KOPT-K1 (cell line): ENCODE data around the gene AFDN.

Experiments
- H3K27ac ChIP-seq: fragments of 200-600 bp; sonication (generic); 2 replicates; pipeline ENCODE4 v1.5.1; 2016; ENCODE audit warnings: antibody characterized with exemption, mild to moderate bottlenecking, low read depth, low read length; ENCODE audit not compliant: poor library complexity, severe bottlenecking
- H3K36me3 ChIP-seq: fragments of 200-600 bp; sonication (generic); 2 replicates; pipeline ENCODE4 v1.5.1; 2017; ENCODE audit warnings: antibody characterized with exemption, mild to moderate bottlenecking, low read length, moderate library complexity; ENCODE audit not compliant: insufficient read depth
- H3K9me3 ChIP-seq: fragments of 200-600 bp; sonication (generic); 2 replicates; pipeline ENCODE4 v1.5.1; 2017; ENCODE audit warnings: antibody characterized with exemption, low read length, mild to moderate bottlenecking; ENCODE audit not compliant: insufficient read depth, poor library complexity, severe bottlenecking

Gene AFDN

DNA sequence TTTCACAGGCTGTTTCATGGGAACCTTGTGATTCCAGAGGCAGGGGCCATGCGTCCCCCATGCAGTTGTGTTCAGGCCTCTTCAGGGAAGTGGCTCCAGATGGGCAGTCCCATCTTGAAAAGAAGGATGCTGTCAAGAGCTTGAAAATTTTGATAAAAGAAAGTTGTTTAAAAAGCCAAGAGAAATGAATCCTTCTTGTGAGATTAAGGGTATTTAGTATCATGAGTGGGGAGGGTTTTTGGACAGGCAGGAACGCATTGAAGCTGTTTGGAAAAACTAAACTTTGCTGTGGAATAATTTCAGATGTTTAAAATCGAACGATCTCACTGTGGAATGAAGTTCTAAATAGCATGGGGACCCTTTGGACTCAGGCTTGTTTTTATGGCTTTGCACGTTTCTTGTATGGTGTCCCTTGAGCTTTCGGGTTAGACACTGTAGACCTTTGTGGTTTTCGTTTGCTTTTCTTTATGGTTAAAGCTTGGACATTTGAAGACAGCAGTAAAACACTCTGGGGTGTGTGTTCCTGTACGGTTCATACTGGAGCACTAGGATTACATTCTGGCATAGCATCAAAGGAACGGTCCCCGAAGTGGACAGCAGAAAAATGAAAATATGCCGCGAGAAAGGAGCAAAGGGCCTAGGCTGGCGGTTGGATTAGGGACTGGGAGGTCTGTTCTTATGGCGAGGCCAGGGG is 188.9 kb downstream of the AFDN start:
- peaks cover 37% of the 10 kb centered on the region for H3K9me3 ChIP-seq
- no peaks in the 10 kb centered on the region for H3K36me3 ChIP-seq
- no peak overlapping the region for H3K27ac ChIP-seq

DNA sequence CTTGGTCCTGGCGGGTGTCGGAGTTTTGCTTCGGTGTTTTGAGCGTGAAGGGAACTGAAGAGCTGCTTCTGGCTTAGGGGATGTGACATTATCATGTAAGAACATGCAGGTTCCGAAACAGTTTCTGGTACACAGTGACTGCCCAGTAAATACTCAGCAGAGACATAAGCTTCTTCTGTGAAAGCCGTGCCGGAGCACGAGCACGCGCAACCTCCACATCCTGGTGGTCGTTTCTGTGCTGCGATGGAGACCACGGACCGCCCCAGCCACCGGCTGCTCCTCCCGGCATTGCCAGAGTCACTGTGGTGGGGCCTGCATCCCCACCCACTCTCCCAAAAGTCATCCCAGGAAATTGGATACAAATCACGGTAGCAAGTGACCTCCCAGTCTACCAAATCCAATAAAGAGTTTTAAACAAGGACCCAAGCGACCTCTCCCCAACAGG is 189.5 kb downstream of the AFDN start:
- no peaks in the 10 kb centered on the region for H3K36me3 ChIP-seq
- H3K9me3 ChIP-seq = peaks cover 31% of the 10 kb centered on the region

DNA sequence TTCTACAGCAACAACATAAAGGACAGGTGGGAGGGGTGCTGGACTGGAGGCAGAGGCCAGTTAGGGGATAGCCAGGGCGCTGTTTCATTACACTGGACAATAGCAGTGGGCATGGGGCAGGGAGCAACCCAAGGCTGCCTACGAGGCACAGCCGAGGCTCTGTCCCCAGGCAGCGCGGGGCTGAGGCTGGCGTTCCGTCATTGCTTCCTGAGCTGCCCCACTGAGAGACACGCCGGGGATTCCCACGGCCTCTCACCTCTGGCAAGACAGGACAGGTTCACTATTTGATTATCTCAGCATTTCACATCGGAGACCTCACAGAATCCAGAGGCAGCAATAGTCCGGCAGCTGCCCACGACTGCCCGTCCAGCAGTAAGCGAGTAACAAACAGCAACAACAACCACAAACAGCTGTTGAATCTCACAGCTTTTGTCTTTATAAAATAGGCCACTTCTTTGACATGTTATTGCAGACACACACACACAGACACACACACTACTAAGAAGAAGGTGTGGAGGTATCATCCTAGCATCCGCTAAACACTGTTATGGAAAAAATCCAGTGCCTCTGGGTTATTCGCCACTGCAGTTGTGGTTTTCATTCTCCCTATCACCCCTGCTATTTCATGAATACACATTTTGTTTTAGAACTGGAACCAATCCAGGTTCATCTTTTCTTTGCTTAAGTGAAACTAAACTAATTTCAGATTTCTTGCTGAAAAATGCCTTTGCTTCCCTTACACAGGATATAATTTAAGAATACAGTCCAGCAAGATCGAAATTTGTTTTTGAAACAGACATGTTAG is 190.2 kb downstream of the AFDN start:
- Histone ChIP-seq H3K36me3 (no peaks in the 10 kb centered on the region), H3K9me3 (peaks cover 25% of the 10 kb centered on the region), H3K27ac (no peak overlapping the region)

More for the DNA sequence above, 189.5 kb downstream of the AFDN start:
- no peak overlapping the region for H3K27ac ChIP-seq

DNA sequence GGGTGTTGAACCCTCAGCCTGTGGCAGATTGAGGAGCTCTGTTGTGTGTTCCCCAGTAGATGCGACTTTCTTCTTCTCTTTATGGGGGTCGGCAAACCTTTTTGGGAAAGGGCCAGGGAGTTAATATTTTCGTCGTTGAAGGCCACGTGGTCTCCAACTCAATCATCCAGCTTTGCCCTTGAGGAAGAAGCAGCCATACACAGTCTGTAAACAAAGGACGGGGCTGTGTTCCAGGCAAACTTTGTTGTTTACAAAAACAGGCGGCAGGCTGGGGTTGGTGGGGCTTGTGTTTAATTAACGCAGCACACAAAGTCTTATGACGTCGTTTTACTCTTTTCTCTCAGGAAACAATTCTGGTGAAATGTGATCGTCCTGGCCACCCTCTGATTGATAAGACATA is 190.9 kb downstream of the AFDN start:
- Histone ChIP-seq H3K36me3 (no peaks in the 10 kb centered on the region), H3K27ac (no peak overlapping the region), H3K9me3 (peaks cover 19% of the 10 kb centered on the region)

DNA sequence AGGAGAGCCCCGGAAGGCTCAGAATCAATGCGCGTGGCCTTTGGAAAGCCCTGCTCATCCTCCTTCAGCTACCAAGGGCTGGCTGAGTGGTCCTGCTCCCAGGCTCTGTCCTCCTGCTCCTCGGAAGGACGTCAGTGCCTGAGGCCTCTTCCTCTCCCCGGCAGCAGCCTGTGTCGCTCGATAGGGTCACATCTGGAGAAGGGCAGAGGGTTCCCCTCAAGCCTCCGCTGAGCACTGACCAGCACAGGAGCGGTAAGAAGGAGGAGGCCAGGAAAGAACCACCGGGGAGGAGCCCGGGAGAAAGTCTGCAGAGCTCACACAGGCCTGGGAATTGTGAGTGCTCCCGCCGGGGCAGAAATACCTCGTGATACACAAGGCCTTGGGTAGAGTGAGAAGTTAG is 192.0 kb downstream of the AFDN start:
- Histone ChIP-seq H3K9me3 (peaks cover 8% of the 10 kb centered on the region), H3K27ac (no peak overlapping the region), H3K36me3 (no peaks in the 10 kb centered on the region)

DNA sequence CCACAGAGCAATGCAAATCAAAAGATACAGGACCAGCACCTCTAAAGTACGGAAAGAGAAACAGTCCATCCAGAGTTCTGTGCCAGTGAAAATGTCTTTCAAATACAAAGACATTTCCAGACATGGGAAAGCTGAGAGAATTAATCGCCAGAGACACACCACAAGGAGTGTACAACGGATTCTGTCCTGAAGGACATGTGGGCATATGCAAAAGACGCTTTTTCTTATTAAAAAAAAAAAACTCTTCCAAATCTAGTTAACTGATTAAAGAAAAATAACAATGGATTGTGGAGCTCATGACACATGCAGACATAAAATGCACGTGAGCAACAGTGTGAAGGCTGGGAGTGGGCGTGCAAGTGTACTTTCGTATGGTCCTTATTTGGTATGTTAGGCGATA is 193.5 kb downstream of the AFDN start:
- no peaks in the 10 kb centered on the region for H3K36me3 ChIP-seq
- H3K27ac ChIP-seq = no peak overlapping the region
- H3K9me3 ChIP-seq = peaks cover 9% of the 10 kb centered on the region

DNA sequence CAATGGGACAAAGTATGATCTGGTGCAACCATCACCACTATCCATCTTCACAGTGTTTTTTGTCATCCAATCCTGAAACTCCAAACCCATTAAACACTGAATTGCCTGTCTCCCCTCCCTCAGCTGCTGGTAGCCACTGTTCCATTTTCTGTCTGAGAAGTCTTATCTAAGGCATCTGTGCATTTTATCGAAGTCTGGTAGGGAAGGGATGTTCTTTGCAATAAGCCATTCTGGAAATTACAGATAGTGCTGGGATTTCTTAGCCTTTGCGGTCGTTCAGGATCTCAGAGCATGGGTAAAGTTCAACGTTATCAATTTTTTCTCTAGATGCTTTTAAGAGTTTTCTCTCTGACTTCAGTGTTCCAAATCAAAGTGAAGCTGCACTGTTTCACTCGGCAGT is 194.9 kb downstream of the AFDN start:
- no peak overlapping the region for H3K27ac ChIP-seq
- peaks cover 10% of the 10 kb centered on the region for H3K9me3 ChIP-seq
- no peaks in the 10 kb centered on the region for H3K36me3 ChIP-seq
